Epidermal melanocyte (primary cell): ENCODE results near the gene PHKG1.
"Not testable (repeated sequence)": the region's sequence is repeated elsewhere in the genome, so short reads cannot be mapped to it uniquely, and the experiment has no call there.

Experiments
- DNase-seq: peaks from one replicate; pipeline ENCODE4 v3.0.0; 2011; ENCODE audit warnings: low spot score; ENCODE audit not compliant: insufficient read length

Gene PHKG1

DNA sequence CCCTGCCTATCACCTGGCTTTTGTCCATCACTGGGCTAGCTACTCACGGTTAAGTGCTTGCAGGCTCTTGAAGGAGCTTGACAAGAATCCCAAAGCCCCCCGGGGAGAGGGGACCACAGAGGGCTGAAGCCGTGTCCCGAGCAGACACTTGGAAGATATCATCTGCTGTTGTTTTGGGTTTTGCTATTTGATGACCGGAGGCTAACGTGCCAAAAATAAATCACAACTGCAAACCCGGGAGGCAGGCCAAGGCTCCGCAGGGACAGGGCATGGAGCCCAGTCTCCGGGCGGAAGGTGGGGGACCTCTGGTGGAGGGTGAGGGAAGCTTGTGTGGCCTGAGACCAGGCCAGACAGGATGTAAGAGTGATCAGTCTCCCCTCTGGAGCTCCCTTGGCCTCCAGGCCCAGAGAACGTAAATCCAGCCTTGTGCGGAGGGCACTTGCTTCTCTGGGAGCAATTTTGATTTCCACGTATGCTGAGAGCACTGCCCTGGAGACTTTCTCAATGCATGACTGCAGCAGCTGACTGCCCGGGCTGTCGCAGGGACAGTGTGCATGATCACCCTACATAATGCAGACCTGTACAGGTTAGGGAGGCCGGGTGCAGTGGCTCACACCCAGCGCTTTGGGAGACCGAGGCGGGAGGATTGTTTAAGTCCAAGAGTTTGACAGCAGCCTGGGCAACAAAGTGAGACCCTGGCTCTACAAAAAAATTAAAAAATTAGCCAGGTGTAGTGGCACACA, at the start of gene PHKG1:
Gene PHKG1 (minus strand): TSS at position 164 of the 743 bp plus-strand sequence. CDS start 4,011 bp downstream, outside the sequence.
- peak; percentile 85 for DNase-seq

DNA sequence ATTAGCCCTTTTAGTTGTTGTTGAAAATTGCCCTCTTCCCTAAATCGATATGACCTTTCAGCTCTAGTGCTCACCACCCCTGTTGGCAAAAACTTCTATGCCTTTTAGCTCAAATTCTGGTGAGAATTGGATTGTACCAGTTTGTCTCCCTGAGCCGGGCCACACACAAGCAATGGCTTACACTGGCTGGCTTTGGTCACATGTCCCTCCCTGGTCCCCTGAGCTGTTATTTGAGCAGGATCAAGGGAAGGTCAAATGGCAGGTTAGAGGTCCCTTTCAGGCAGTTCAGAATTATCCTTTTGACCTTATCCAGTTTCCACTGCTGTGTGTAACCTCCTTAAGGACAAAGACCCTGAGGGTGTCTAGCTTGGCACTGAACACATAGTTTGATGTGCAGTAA, 38.3 kb upstream of the PHKG1 start:
- DNase-seq, result not testable (repeated sequence)

DNA sequence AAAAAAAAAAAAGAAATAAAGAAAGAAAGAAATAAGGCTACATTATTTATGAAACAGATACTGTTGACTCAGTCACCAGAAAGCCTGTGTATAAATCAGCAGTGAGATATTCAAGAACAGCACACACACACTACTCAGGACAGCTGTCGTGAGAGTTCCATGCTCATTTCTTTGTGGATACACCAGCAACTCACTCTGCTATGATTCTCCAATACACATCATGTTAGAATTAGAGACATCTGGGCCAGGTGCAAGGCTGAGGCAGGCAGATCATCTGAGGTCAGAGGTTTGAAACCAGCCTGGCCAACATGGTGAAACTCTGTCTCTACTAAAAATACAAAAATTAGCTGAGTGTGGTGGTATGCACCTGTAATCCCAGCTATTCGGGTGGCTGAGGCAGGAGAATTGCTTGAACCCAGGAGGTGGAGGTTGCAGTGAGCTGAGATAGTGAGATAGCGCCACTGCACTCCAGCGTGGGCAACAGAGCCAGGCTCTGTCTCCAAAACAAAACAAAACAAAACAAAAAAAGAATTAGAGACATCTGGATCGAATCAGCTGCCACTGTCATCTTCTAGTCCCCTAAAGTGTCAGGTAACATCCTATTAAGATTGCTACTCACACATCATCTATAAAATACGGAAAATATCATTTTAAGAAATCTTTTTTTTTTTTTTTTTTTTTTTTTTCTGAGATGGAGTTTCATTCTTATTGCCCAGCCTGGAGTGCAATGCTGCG, 34.7 kb upstream of the PHKG1 start:
- no peak for DNase-seq

DNA sequence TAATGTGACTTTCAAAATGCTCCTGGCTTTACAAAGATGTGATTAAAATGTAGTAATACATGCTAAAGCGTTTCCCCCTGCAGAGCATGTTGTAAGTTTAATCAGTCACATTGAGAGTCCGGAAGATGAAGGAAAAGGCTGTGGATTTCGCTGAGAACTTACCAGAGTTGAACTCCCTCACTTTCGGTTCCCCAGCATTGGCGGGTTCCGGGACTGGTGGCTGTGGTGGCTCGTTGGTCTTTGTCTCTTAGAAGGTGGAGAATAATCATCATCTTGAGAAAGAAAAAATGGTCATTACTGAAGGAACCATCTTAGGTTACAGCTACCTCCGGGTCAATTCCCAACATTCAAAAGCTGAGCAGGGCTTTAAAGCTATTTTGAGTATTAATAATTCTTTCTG, 33.1 kb upstream of the PHKG1 start:
- DNase-seq, result no peak

DNA sequence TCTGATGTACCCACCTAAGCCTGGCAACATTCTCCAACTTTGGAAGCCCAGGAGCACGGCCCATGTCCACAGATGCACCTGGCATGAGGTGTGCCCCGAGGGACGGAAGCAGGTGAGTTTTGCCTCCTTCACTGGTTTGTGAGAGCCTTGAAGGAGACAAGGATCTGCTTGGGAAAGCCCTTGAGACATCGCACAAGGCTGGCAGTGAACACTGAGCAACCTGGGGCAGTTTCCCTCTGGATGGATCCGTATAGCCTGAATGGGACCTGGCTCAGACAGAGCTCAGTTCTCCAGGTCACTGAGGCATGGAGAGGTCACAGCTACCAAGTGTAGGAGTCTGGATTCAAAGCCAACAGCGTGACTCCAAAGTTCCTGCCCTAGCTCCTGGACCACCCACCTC, 32.2 kb upstream of the PHKG1 start:
- DNase-seq, result no peak

DNA sequence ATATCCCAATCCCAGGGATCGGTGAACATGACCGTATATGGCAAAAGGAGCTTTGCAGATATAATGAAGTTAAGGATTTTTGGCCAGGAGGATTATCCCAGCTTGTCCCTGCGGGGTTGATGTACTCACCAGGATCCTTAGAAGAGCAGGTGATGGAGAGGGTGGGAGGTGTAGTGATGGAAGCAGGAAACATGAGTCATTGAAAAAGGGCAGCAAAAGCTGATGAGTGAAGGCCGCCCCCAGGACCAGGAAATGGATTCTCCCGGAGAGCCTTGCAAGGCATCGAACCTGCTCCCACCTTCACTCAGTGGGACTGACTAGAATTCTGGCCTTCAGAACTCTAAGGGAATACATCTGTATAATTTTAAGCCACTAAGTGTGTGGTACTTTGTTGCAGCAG, 28.7 kb upstream of the PHKG1 start:
- DNase-seq, result no peak

DNA sequence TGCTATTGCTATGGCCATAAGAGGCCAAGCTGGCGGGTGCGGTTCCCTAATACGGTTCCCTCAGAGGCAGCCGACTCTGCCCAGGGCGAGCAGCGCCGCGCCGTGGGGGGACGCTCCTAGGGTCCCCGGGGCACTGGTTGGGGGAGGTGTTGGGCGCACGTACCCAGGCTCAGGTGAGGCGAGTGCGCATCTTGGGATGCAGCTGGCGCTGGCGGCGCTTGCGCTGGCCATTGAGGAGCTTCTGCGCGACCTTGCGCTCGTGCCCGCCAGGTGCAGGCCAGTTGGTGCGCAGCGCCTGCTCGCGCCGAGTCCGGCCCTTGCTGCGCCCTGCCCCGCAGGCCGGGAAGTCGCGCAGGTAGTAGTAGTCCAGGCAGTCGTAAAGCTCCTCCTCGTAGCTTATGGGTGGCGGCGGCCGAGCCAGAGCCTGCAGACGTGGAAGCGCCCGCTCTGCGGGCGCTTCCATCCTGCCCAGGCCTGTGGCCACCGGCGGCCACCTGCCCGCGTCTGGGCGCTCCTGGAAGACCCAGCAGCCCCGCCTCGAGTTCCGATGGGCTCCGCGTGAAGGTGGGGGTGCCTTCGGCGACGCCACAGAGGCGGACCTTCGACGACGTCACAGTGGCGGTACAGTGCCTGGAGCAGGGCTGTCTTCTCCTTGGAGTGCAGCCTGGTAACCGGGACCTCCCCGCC, 23.2 kb upstream of the PHKG1 start, which contains the start of gene NUPR2:
Gene NUPR2 (minus strand): TSS at position 566 of the 687 bp plus-strand sequence. CDS start 103 bp downstream, at position 463.
- DNase-seq, result no peak

DNA sequence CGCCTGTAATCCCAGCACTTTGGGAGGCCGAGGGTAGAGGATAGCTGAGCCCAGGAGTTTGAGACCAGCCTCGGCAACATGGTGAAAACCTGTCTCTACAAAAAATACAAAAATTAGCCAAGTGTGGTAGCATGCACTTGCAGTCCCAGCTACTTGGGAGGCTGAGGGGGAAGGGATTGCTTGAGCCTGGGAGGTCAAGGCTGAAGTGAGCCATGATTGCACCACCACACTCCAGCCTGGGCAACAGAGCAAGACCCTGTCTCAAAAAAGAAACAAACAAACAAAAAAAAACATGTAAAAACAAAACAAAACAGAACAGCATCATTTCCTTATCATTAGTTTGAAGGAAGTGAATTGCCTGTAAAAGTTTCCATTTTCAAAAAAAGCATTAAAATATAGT, 19.5 kb upstream of the PHKG1 start:
- not testable (repeated sequence) for DNase-seq

DNA sequence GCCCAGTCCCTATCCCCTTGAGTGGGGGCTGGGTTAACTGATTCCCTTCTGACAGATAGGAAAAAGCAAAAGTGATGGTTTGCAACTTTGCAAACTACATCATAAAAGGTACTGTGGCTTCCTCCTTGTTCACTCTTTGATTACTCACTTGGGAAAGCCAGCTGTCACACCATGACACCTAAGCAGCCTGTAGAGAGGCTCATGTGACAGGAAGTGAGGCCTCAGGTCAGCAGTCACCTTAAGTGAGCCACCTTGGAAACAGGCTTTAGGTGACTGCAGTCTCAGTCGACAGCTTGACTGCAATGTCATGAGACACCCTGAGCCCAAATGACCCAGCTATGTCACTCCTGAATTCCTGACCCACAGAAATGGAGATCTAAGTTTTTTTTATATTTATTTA, 17.9 kb upstream of the PHKG1 start:
- DNase-seq, result no peak

DNA sequence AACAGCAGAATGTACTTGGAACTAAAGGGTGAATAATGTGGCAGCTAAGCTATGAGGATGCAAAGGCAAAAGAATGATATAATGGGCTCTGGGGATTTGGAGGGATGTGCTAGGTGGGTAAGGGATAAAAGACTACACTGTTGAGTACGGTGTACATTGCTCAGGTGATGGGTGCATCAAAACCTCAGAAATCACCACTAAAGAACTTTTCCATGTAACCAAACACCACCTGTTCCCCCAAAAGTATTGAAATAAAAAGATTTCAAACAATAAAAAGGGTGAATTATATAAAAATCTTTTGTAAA, 15.2 kb upstream of the PHKG1 start:
- DNase-seq, result no peak

DNA sequence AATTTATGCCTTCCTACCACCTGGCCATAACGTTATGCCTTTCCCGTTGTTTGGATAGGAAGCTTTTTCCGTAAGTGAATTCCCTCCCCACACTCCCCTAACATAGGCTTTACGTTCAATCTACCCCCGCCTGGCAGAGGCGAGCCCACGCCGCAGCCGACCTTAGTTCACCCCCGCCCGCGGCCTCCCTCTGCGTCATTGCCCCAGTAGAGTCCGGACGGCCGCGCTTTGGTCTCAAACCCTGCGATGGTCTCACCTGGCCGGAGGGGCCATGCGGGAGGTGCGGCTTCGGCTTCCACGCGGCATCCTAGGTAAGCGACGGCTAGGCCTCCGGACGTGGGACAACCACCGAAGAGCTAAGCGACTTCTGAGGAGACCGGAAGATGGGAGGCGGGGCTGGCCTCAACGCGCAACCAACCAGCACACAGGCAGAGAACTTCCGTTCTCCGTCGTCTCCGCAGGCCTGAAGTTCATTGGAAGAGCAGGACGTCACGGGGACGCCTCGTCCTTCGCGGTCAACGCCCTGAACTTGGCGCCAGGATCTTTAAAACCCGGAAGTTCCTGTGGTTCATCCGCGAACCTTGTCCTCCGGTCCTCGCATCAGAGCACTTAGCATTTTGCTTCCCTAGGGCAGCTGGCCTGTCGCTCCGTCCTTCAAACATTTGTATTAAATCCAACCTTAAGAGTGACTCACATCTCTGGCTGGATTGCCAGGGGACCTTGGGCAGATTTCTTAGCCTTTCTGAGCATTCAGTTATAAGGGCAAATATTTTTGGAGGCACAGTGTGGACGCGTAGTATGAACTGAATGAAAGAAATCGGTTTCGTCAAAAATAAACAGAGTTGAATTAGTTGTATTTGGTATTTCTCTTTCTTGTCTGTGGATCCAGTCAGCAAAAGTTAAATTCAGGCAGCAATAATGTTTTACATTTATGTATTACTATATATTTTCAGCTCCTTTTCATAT, 13.6 kb upstream of the PHKG1 start, which contains the start of gene CHCHD2:
Gene CHCHD2 (minus strand): TSS at position 369 of the 966 bp plus-strand sequence. CDS start 63 bp downstream, at position 306.
- peak; percentile 98 for DNase-seq

DNA sequence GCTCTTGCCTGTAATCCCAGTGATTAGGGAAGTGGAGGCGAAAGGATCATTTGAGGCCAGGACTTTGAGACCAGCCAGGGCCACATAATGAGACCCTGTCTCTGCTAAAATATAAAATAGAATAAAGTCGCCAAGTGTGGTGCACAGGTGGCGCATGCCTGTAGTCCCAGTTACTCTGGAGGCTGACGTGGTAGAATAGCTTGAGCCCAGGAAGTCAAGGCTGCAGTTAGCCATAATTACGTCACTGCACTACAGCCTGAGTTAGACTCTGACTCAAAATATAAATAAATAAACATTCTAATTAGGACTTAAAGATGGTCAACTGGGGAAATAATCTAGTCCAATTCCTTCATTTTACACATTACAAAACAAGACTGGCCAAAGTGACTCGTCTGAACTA, 12.8 kb upstream of the PHKG1 start:
- DNase-seq, result no peak

DNA sequence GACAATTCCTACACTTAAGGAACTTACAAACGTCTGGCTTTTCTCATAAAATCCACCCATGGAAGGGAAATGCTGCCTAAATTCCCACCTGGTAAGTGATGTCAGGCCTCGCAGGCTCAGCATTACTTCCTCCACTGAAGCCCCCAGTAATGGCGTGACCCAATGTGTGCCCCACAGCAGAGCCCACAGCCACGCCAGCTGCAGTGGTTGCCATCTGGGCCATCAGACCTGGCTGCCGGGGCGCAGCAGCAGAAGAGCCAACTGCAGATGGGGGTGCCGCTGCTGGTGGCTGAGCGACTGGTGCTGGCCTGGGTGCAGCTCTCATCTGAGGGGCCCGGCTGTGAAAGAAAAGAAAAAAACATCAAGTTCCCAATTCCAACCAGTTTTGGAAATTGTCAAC, 11.4 kb upstream of the PHKG1 start:
- not testable (repeated sequence) for DNase-seq

DNA sequence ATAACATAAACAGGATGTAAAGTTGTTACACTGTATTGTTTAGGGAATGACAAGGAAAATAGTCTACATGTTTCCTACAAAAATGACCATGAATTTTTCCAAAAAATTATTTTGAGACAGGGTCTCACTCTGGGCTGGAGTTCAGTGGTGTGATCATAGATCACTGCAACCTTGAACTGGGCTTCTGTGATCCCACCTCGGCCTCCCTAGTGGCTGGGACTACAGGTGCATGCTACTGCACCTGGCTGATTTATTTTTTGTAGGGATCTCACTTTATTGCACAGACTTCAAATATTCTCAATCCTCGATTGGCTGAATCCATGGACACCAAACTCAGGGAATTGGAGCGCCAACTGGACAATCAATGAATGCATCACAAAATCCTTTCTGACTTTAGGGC, 6.9 kb upstream of the PHKG1 start:
- no peak for DNase-seq

DNA sequence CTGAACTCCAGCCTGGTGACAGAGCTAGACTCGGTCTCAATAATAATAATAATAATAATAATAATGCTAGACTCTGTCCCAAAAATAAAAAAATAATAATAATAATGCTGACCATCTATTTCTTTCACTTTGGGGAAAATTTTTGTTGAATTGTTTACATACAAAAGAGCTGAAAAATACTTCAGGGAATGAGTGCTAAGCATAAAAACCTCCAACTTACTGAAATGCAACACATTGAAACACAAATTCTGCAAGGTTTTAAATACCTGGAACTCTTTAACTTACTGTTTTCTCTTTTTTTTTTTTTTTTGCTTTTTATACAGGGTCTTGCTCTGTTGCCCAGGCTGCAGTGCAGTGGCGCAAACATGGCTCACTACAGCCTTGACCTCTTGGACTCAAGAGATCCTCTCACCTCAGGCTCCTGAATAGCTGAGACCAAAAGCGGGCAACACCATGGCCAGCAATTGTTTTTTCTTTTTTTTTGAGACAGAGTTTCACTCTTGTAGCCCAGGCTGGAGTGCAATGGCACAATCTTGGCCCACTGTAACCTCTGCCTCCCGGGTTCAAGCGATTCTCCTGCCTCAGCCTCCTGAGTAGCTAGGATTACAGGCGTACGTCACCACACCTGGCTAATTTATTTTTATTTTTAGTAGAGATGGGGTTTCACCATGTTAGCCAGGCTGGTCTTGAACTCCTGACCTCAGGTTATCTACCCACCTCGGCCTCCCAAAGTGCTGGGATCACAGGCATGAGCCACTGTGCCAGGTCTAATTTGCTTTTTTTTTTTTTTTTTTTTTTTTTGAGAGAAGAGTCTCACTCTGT, 5.6 kb upstream of the PHKG1 start:
- not testable (repeated sequence) for DNase-seq

DNA sequence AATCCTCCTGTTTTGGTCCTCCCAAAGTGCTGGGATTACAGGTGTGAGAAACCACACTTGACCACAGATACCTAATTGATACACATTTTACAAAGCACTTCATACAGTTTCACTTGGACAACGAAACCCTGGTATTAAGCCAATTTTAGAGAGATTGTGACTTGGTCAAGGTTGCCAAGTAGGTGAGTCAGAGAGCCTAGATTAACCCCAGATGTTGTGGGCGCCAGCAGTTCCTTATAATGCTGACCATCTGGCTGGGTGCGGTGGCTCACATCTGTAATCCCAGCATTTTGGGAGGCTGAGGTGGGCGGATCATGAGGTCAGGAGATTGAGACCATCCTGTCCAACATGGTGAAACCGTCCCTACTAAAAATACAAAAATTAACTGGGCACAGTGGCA, 4.9 kb upstream of the PHKG1 start:
- peak; percentile 30 for DNase-seq

DNA sequence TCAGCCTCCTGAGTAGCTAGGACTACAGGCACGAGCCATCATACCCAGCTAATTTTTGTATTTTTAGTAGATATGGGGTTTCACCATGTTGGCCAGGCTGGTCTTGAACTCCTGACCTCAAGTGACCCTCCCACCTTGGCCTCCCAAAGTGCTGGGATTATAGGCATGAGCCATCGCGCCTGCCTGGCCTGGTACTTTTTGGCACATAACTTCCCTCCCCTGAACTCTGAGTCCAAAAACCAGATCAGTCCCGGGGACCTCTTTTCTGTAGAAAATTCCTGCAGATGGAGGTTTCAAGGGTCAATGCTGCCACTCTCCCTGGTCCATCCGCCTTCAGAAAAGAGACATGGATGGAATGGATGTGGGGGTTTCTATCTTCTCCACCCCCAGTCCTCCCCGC, 364 bp downstream of the PHKG1 start:
- peak; percentile 17 for DNase-seq

DNA sequence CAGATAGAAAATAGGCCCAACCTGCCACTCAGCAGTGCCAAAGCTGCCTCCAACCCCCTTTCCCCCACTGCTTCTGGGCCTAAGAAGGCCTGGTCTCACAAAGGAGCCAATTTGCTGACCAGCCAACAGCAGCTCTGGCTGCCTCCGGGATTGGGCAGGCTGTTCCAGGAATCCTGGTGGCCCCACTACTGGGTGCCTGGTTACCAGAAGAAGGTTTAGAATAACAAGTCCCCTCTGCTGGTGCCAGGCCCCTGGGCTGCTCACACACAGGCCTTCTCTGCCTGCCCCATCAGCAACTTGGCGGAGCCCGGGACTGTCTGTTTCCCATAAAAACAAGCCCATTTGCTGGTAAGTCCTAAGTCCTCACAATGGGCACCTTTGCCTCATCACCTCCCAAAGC, 1.2 kb downstream of the PHKG1 start:
- DNase-seq, result no peak

DNA sequence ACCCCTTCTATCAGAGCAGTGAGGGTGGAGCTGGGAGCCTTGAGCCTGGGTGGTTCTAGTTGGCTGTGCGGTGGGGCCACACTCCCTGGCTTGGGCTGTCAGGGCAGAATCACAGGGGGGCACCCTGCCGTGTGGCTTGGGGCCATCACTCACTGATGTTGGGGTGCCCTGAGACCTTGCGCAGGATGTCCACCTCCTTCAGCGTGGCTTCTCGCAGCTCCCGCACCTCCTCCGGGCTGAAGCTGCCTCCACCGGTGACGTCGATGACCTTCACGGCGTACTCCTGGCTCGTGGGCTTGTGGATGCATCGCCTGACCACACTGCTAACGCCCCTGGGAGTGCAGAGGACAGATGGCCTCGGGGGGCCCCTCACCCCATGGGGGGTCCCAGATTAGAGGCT, 5.3 kb downstream of the PHKG1 start:
- no peak for DNase-seq

DNA sequence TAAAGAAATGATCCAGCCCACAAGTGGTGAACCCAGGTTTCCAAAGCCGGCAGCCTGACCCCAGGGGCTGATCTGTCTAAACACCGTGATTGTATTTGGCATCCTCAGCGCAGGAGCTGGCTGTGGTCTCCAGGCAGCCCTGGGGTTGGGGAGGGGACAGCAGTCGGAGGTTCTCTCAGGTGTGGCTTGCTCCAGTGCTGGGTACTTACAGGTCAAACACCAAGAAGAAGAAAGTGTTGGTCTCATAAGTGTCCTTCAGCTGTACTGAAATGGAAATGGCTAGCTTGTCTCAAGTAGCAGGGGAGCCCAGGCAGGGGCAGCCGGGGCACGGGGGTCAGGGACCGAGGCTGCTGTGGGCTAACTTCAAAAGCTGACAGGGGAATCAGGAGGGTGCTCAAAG, 6.0 kb downstream of the PHKG1 start:
- DNase-seq, result no peak
